ENCODE data around the gene NAALADL2.

NAALADL2 gene

DNA sequence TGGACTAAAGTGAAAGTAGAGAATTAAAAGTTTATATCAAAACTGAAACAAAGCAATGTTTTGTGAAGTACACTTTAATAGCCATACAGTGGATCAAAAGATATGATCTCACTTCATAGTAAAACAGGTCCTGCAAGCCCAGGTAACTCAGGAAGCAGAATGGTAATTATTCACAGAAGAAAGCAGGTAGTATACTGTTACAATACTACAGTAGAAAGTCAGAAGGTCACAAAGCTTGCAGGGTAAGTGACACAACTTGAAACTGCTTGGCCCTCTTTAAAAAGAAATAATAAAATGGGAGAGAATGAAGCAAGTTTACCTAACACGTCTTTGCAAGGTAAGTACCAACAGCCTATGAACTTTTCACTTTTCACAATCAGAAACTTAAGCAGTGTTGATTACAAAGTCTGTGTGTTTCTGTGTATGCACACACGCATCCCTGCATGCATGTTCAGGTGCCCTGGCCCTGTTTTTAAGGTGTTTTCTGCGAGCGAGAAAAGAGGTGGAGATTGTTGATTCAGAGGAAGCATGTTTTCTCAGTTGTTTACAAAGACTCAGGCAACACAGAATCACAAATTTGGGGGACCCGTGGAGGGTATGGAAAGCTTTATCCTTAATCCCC lies at the start of gene NAALADL2:
Gene NAALADL2, plus strand, starts transcription at position 221 of the 622 bp plus-strand sequence.
- DNase-seq = no peak

DNA sequence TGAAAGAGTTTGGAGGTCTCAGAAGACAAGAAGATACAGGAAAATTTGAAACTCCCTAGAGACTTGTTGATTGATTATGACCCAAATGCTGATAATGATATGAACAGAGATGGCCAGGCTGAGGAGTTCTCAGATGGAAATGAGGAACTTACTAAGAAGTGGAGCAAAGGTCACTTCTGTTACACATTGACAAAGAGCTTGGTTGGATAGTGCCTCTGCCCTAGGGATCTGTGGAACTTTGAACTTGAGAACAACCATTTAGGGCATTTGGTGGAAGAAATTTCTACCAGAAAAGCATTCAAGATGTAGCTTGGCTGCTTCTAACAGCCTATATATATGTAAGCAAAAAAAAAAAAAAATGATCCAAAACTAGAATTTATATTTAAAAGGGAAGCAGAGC lies 48.9 kb upstream of the NAALADL2 start:
- DNase-seq = no peak

DNA sequence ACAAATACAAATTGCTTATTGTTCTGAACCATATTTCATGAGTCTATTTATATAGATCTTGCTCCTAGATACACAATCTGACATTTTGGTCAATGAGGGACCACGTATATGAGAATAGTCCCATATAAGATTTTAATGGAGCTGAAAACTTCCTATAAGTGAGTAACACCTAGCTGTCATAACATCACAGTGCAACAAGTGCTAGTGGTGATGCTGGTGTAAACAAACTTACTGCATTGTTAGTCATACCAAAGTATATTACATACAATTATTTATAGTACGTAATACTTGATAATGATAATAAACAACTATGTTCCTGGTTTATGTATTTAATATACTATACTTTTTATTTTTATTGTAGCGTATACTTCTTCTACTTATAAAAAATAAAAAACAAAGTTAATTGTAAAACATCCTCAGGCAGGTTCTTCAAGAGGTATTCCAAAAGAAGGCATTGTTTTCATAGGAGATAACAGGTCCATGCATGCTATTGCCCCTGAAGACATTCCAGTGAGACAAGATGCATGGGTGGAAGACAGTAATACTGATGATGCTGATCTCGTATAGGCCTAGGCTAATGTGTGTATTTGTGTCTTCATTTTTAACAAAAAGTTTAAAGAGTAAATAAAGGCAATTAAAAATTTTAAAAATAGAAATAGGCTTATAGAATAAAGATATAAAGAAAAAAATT lies 46.8 kb upstream of the NAALADL2 start:
- no peak for DNase-seq

DNA sequence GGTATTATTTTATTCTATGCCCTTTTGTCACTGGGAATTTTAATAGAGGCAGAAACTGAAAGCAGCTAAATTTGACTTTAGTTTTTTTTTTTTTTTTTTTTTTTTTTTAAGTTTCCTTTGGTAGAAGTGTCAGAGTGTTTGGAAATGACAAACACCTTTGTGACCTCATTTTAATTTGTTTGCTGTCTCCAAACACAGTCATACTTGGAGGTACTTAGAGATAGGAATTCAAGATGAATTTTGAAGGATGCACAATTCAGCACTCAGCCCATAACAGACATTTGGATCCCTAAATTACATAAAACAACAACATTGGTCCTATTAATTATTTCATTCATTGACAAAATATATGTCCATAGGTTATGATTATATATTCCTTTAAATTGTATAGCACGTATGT lies 43.4 kb upstream of the NAALADL2 start:
- no peak for DNase-seq

DNA sequence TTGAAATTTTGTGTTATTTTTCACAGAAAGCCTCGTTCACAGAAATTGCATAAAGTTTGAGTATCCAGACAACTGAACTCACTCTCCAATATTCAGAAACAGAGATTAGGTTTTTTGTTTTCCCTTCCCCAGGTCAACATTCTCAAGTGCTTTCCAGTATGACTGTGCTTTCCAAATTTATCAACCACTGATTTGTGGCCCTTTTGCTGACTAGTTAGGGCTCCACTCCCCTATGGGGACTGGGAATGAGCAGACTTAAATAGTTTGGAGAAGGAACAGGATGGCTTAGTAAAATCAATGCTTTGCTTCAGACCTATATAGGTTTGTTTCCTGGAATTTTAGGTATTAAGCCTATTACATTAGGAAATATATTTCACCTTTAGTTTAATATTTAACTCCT lies 38.2 kb upstream of the NAALADL2 start:
- no peak for DNase-seq

DNA sequence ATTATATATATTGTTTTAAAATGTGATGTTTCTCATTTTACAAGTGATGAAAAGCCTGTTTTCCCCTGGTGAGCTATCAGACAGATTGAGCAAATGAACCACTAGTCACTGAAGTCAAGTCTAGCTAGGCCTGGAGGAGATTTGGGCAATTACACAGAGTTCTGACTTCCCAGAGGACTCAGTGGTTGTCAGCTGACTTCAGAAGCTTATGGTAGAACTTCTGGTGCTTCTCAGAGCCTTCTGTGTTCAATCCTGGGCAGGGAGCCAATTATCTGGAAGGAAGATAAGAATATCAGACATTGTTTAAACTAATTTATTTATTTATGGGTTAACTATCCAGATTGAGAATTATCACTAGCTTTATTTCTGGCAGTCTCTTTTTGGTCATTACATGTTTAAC lies 37.7 kb upstream of the NAALADL2 start:
- DNase-seq = no peak

DNA sequence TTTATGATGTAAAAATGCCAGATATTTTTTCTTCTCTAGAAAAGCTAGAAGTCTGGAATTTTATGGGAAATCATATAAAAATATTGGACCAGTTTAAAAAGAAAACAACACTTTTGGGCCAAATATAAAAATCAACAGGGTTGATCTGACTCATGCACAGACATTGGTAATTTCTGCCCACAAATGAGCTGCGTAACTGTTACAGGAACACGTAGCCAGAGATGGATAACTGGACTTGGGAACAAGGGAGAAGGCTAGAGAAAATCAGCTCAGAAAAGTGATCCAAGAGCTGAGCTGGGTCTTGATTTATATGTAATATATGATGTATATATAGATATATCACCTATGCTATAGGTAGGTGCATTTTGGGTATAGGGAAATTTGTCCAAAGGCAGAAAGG lies 36.8 kb upstream of the NAALADL2 start:
- DNase-seq = no peak

DNA sequence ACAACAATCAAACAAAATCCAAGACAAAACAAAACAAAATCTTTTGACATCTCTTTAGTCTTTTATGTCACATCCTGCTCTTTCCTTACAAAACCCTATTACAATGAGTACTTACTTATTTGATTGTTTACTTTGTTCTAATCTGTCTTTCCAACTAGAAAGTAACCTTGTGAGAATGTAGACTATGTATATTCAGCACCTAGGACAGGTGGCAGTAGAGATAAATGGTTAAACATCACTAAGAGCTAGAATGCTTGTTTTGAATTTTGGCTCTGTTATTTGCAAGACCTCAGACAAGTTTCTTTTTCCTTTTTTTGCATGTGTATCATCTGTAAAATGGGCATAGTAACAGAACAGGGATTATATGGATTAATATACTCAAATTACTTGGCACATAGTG lies 33.1 kb upstream of the NAALADL2 start:
- DNase-seq = no peak

DNA sequence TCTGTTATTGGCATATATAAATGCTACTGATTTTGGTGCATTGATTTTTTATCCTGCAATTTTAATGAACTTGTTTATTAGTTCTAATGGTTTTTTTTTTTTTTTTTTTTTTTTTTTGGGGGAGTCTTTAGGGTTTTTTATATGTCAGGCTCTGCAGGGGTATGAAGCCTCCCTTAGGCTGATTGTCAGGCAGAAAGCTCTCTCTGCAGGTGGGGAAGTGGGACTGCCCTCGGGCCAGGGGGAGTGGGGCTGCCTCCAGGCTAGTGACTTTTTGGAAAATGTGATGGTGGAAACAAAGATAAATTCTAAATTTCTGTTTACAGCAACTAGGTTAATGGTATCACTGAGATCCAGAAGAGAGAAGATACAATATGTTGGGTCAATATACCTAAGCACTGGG lies 14.4 kb upstream of the NAALADL2 start:
- DNase-seq = no peak

DNA sequence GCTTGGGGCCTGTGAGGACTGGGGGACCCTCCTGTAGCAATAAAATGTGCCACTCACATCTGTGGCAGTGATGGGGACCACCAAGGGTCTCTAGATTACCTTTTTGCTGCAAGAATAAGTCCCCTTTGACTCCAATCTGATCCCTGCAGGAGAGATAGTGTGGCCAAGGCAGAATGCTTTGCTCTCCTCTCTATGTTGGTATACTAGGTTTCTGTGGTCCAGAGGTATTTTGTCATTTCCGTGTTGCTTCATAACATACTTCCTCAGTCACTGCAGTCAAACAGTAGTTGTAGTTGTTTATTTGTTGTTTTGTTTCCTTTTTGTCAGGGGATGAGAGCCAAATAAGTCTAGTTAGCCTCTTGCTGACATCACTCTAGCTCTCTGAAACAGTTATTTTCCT lies 13.1 kb upstream of the NAALADL2 start:
- DNase-seq = no peak

DNA sequence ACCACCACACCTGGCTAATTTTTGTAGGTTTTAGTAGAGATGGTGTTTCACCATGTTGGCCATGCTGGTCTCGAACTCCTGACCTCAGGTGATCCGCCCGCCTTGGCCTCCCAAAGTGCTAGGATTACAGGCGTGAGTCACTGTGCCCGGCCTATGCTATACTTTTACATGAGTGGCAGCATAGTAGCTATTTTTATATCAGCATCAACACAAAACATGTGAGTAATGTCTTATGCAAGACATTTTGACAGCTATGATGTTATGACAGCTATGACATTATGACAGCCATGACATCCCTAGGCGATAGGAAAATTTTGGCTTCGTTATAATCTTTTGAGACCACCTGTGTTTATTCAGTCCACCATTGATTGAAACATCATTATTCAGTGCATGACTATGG lies 4.1 kb upstream of the NAALADL2 start:
- DNase-seq = no peak

DNA sequence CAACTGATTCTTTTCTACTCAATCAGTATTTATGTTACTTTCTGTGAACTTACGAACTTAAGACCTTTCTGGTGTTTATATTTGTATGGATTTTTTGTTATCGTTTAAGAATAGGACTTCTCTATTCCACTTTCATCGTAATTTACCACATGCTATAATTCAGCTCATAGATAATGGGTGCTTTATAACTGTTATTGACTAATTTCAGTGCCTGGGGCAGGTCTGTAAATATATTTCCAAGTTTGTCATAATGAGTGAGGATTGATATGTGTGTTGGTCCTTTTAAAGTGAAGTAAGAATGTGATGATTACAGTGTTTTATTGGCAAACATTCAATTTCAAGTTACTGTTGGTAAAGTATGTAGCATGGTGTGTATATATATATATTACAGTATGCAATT lies 1.8 kb upstream of the NAALADL2 start:
- DNase-seq = no peak

DNA sequence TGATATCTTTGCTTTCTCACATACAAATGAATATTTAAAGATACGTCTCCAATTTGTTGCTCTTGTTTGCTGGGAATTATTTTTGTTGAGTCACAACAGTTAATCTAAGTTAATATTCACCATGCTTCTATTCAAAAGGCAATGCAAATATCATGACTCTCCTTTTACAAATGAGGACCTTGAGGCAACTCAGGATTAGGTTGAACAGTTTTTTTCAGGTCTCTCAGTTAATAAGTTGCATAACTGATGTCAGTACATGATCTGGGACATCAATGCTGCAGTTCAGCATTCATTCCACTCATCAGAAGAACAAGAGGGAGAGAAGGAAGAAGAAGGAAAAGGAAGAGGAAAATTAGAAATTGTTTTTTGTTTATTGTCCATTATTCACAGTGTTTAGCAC lies 781 bp upstream of the NAALADL2 start:
- DNase-seq = no peak

DNA sequence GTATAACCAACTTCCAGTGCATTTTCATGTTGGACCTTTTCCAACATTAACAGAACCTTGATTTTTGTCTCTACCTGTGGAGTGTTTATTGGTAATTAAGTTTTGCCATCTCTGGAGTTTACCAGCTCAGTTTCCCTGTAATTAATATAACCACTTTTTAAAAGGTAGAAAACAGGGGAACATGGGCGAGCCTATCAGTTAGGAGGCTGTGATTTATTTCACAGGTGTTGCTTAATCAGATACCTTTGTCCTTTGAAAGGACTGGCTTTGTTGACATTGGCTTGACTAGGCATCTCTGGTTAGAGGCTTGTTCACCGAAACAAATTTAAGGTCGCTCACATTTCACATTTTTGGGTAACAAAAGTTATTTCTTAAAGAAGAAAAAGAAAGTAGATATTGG lies 622 bp downstream of the NAALADL2 start:
- no peak for DNase-seq

DNA sequence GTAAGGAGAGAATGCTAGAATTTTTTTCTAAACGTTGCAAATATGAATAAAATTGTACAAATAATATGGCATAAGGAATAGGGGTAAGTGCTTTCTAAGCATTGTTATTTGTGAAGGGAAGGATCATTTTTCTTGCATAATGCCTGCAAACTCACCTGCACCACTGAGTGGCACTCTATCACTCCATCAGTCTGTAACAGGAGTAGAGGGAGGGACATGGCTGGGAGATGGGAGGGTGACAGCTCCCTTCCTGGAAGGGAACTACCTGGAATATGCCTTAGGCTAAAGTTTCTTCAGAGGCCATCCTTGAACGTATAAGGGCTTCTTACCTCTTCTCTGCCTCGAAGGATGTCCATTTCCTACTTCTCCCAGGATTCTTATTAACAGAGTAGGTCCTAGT lies 3.0 kb downstream of the NAALADL2 start:
- DNase-seq = no peak

DNA sequence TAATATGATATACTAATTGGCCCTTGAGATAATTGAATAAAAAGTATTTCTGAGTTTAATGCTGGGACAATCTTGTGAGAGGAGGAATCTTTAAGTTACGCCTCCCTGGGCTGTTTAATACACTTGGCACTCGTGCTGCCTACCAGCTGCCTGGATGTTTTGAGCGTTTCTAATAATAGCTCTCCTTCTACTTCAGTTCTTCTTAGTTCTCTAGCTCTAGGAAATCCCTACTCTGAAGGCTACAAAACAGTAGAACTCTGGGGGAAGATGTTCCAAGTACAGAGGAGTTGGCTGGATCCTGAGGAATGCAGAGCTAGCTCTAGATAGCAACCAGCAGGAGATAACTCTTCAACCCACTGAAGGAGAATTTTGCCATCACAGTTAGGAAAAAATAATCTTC lies 3.5 kb downstream of the NAALADL2 start:
- DNase-seq = no peak

DNA sequence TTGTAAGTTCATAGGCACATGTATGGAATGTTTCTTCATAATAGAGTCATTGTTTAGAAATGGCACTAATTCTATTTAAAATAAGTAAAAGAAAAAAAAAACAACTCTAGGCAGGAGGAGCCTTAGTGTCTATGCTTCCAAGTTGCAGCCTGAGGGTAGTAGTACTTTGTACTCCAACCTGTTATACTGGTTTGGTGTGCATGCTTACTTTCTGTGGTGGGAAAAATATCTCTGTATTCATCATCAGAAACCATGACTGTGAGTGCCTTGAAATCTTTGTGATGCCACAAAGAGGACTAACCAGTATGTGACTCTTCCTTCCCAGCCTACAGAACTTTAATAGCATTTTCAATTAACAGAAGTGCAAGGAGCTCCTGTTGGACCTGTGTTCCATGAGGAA lies 4.4 kb downstream of the NAALADL2 start:
- no peak for DNase-seq

DNA sequence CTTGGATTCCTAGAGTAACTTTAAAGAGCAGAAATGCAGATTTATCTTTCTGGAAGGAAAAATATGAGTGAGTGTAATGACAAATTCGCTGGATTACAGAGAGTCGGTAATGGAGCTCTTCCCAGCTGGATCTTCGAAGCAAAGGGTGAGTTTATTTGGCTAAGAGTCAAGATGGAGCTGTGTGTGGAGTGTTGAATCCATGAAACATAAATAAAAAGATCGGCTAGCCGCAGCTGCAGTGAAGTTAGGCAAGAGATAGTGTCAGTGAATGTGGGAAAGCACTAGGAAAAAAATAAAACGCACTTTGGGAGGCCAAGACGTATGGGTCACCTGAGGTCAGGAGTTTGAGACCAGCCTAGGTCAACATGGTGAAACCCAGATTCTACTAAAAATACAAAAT lies 10.3 kb downstream of the NAALADL2 start:
- DNase-seq = no peak

DNA sequence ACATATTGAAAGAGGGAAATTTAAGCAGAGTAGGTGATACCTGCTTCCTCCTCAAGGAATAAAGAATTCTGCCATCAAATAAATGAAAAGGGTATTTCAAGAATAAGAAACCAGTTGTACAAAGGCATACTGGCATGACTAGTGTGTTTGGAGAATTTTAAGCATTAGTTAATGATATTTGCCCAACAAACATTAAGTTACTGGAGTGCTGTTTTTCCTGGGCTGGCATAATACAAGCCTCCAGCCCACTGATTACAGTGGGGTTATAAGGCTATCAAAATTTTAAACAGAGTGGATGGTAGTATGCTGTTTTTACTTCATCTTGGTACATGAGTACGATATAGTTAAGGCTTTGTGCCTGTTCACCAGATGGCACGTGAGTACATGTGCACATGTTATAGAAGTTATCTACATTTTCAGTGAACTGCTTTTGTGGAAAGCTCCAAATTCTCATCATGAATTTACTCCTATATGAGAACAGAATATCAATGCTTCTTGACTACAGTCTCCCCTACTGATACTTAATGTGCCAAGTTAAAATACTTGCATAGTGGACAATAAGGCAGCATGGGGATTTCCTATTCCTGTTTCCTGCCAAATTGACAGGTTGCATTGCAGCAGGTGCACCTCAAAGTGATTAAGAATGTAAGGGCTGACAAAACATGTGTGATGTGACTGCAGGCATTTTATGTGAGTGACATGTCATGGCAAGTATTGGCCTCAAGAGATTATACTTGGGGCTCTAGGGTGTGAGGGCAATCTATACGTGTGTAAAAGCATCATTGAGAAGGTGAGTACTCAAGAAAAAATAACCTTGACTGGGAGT lies 14.9 kb downstream of the NAALADL2 start:
- no peak for DNase-seq

DNA sequence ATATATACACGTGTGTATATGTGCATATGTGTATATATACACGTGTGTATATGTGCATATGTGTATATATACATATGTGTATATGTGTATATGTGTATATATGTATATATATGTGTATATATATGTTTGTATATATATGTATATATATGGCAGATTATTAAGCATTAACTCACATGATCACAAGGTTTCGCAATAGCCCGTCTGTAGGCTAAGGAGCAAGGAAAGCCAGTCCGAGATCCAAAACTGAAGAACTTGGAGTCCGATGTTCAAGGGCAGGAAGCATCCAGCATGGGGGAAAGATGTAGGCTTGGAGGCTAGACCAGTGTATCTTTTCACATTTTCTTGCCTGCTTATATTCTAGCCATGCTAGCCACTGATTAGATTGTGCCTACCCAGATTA lies 23.7 kb downstream of the NAALADL2 start:
- no peak for DNase-seq

DNA sequence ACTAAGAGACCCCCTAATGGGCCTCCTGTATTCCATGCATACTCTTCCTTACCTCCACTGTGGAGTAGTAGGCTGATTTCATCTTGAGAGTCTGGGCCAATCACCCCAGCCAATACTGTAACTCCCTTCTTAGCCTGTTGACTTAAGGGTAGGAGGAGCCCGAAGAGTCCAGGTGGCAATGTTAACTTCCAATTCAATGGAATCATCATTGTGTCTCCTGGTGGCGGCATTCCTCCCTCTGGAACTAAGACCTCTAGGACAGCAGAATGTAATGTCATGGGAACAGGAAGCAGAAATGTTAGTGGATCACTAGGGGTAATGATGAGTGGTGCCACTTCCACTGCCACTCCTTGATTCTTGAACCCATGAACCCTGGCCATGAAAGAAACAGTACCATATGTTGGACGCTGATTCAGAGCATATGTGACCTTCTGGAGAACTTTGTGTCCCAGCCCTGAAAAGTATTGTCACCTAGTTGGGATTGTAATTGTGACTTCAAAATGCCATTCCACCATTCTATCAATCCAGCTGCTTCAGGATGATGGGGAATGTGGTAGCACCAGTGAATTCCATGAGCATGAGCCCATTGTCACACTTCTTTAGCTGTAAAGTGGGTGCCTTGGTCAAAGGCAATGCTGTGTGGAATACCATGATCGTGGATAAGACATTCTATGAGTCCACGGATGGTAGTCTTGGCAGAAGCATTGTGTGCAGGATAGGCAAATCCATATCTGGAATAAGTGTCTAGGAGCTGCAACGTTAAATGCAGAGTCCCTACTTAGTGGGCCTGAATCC lies 24.9 kb downstream of the NAALADL2 start:
- no peak for DNase-seq

DNA sequence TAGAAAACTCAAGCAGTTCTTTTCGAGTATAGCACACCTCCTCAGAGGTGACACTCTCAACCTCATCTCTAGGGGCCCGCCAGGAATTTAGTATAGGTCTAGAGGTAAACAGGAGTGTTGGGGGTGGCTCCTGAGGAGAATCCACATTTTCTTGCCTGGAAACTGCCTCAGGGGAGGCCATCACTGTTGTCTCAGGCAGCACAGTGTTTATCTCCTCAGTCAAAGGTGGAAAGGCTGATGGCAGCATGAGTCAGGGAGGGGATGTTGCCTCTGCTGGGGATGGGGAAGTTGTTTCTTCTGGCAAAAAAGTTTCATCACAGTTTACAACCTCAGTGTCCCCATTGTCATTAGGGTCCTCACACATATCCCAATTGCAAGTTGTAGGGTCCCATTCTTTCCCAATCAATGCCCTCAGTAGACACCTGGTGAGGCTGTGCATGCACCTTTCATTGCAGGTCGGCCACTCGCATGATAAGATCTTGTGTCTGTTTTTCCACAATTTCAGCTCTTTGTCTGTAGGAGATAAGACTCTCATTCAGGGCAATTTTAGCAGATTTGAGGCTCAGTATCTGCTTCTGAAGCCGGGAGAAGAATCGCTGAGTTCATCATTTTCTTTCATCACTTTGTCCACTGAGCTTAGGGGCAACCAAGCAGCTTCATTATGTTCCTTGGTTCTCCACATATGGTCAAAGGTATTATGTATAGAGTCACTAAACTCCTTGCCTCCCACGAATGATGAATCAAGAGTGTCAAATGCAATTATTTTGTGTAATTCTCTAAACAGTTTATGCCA lies 25.8 kb downstream of the NAALADL2 start:
- DNase-seq = no peak
